ENCODE data around the gene TANGO2. TPM values are rescaled to one million over a fixed set of nuclear protein-coding genes. Genes with fewer than 3 reads are reported as not detected.

The TANGO2 gene
- total and polyA plus RNA-seq, 3 experiments from 2014 or later = 27.3 to 48.6 (median 28.0) TPM

DNA sequence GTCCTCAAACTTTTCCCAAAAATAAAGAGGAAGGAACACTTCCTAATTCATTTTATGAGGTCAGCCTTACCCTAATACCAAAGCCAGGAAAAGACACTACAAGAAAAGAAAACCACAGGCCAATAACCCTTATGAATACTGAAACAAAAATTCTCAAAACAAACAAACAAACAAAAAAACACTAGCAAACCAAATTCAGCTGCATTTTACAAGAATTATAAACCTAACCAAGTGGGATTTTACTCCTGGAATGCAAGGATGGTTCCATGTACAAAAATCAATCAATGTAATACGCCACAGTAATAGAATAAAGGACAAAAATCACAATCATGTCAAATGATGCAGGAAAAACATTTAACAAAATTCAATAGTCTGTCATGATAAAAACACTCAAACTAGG lies 17.6 kb upstream of the TANGO2 start:
- Mint-ChIP-seq H3K4me3 (no peak overlapping the region), H3K4me1 (no peaks in the 10 kb centered on the region), H3K9me3 (peaks cover 3 to 18% (median 15%) of the 10 kb centered on the region in 5 donors), H3K27me3 (peaks cover 0 to 6% of the 10 kb centered on the region in 2 donors), H3K36me3 (peaks cover 0 to 17% (median 0%) of the 10 kb centered on the region in 3 donors), H3K27ac (no peak overlapping the region)
- Histone ChIP-seq H3K4me1 (ENCODE audit: insufficient read depth, low read length) (peaks cover 4% of the 10 kb centered on the region), H3K36me3 (ENCODE audit: insufficient read depth, low read length) (no peaks in the 10 kb centered on the region), H3K27me3 (ENCODE audit: insufficient read depth, low read length, poor library complexity, severe bottlenecking) (no peaks in the 10 kb centered on the region), H3K27ac (ENCODE audit: low read depth, low read length) (no peak overlapping the region), H3K4me3 (ENCODE audit: low read length) (no peak overlapping the region), H3K9me3 (ENCODE audit: low read length) (peaks cover 6% of the 10 kb centered on the region)
- CTCF ChIA-PET = no interaction called here
- POLR2A ChIA-PET = no interaction called here
- DNase-seq = no peak

DNA sequence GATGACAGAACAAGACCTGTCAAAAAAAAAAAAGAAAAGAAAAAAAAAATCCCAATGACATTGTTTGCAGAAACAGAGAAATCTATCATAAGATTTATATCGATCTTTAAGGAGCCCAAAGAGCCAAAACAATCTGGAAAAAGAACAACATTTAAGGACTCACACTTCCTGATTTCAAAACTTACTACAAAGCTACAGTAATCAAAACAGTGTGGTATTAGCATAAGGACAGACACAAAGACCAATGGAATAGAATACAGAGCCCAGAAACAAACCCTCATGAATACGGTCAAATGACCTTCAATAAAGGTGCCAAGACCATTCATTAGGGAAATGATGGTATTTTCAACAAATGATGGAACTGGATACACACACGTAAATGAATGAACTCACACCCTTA lies 16.4 kb upstream of the TANGO2 start:
- H3K27me3 Mint-ChIP-seq = peaks cover 0 to 6% of the 10 kb centered on the region in 2 donors
- POLR2A ChIA-PET = no interaction called here
- CTCF ChIA-PET = no interaction called here
- no peaks in the 10 kb centered on the region for H3K4me1 Mint-ChIP-seq
- Histone ChIP-seq H3K36me3 (ENCODE audit: insufficient read depth, low read length) (no peaks in the 10 kb centered on the region), H3K4me1 (ENCODE audit: insufficient read depth, low read length) (peaks cover 7% of the 10 kb centered on the region), H3K4me3 (ENCODE audit: low read length) (no peak overlapping the region), H3K27ac (ENCODE audit: low read depth, low read length) (no peak overlapping the region), H3K9me3 (ENCODE audit: low read length) (peaks cover 6% of the 10 kb centered on the region), H3K27me3 (ENCODE audit: insufficient read depth, low read length, poor library complexity, severe bottlenecking) (no peaks in the 10 kb centered on the region)
- no peak overlapping the region for H3K4me3 Mint-ChIP-seq
- peaks cover 3 to 18% (median 15%) of the 10 kb centered on the region in 5 donors for H3K9me3 Mint-ChIP-seq
- DNase-seq = no peak
- peaks cover 0 to 17% (median 0%) of the 10 kb centered on the region in 3 donors for H3K36me3 Mint-ChIP-seq
- no peak overlapping the region for H3K27ac Mint-ChIP-seq

DNA sequence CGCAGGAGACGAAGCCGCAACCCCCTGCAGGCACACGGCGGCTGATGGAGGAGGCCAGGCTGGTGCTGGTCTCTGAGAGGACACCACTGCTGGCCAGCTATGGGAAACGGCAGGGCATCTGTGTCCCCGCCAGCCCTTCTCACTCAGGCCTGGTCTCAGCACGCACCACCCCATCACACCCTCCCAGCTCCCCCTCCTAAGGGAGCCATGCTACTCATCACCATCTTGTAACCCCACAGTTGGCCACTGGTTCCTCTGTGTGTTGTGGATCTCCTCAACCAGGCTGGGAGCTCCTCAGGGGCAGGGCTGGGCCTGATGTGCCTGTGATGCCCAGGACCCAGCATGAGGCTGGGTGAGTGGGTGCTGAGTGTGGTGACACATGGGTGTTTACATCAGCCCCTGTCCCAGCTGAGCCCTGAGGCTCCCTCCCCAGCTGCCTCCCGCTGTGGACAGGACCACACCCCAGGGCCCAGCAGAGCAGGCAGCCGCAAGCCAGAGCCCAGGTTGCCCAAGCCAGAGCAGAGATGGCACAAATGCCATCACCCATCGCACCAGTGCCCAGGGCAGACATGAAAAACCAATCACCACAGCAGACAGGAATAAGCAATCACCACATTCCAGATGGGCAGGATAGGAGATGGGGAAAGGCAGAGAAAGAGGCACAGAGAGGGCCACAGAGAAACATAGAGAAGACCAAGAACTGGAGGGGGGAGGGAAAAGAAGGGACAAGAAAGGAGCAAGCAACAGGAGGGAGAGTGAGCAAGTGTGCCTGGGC lies 12.5 kb upstream of the TANGO2 start:
- Histone ChIP-seq H3K9me3 (ENCODE audit: low read length) (peaks cover 6% of the 10 kb centered on the region), H3K27ac (ENCODE audit: low read depth, low read length) (no peak overlapping the region), H3K4me3 (ENCODE audit: low read length) (no peak overlapping the region), H3K36me3 (ENCODE audit: insufficient read depth, low read length) (no peaks in the 10 kb centered on the region), H3K27me3 (ENCODE audit: insufficient read depth, low read length, poor library complexity, severe bottlenecking) (no peaks in the 10 kb centered on the region), H3K4me1 (ENCODE audit: insufficient read depth, low read length) (peaks cover 30% of the 10 kb centered on the region)
- Mint-ChIP-seq H3K4me3 (peak overlapping the region in 1 of 7 donors; percentile 64), H3K27ac (no peak overlapping the region), H3K9me3 (peaks cover 0 to 9% (median 8%) of the 10 kb centered on the region in 5 donors), H3K4me1 (no peaks in the 10 kb centered on the region), H3K36me3 (peaks cover 0 to 13% (median 0%) of the 10 kb centered on the region in 3 donors), H3K27me3 (no peaks in the 10 kb centered on the region)
- peak in 1 of 5 donors; percentile 31 for DNase-seq
- ChIA-PET CTCF (no interaction called here), POLR2A (interaction anchor here (0.5 kb wide), 1 partner anchor 909 kb away, joined by 3 read pairs; no protein-coding TSS in a partner anchor)

DNA sequence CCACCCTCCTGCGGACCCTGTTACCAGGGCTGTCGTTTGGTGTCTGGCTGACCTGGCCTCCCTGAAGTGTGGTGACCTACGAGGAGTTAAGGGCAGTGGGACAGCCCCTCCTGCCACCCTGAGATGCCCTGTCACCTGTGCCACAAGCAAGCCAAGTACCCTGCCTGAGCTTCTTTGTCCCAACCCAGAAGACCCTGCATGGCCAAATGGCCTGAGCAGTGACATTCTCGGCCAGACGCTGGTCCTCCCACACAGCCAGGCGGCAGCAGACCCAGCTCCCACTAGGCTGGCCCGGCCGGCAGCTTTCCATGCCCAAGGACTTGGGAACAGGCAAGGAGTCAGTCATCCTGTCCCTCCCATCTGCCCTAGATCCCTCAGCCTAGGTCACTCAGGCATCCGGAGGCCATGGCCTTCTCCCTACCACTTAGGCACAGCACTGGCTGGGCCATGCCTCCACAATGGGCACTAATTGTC lies 11.9 kb upstream of the TANGO2 start:
- CTCF ChIA-PET = no interaction called here
- Mint-ChIP-seq H3K27ac (no peak overlapping the region), H3K4me3 (peak overlapping the region in 1 of 7 donors; percentile 64), H3K4me1 (no peaks in the 10 kb centered on the region), H3K9me3 (peaks cover 0 to 5% (median 2%) of the 10 kb centered on the region in 5 donors), H3K36me3 (peaks cover 0 to 6% (median 0%) of the 10 kb centered on the region in 3 donors), H3K27me3 (no peaks in the 10 kb centered on the region)
- POLR2A ChIA-PET = no interaction called here
- H3K4me3 ChIP-seq (ENCODE audit: low read length) = no peak overlapping the region
- H3K27ac ChIP-seq (ENCODE audit: low read depth, low read length) = no peak overlapping the region
- peaks cover 6% of the 10 kb centered on the region for H3K9me3 ChIP-seq (ENCODE audit: low read length)
- H3K4me1 ChIP-seq (ENCODE audit: insufficient read depth, low read length) = peaks cover 31% of the 10 kb centered on the region
- H3K27me3 ChIP-seq (ENCODE audit: insufficient read depth, low read length, poor library complexity, severe bottlenecking) = no peaks in the 10 kb centered on the region
- no peaks in the 10 kb centered on the region for H3K36me3 ChIP-seq (ENCODE audit: insufficient read depth, low read length)
- DNase-seq = peak in 1 of 5 donors; percentile 11

DNA sequence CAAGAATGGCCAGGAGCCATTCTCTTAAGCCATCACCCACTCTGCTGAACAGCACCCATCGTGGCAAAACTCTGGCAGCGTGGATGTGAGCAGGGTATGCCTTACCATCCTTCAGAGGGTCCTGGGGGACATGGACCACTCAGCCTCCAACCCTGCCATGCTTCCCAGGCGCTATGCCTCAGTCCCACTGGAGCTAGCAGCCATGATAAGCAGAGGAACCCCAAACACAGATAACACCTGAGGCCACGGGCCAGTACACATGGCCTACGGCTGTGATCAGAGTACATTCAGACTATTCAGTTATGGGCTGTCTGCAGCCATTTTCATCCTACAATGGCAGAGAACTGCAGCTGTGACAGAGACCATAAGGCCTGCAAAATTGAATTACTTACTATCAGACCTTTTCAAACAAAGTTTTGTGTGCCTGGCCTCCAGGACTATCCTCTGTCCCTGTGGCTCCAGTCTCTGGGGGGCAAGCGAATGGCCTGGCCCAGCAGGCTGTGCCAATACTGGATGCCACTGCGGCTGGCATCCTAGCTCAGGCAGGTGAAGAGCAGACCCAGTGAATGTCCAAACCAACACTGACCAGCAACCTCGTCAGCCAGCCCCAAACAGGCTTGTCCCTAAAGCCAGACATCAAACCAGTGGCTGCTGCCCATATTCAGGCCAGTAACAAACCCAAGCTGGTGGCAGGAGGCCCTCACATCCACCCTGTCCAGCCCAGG lies 11.2 kb upstream of the TANGO2 start:
- Histone ChIP-seq H3K9me3 (ENCODE audit: low read length) (no peaks in the 10 kb centered on the region), H3K27ac (ENCODE audit: low read depth, low read length) (no peak overlapping the region), H3K4me1 (ENCODE audit: insufficient read depth, low read length) (peaks cover 31% of the 10 kb centered on the region), H3K36me3 (ENCODE audit: insufficient read depth, low read length) (no peaks in the 10 kb centered on the region), H3K27me3 (ENCODE audit: insufficient read depth, low read length, poor library complexity, severe bottlenecking) (no peaks in the 10 kb centered on the region), H3K4me3 (ENCODE audit: low read length) (no peak overlapping the region)
- Mint-ChIP-seq H3K4me1 (no peaks in the 10 kb centered on the region), H3K27ac (no peak overlapping the region), H3K27me3 (no peaks in the 10 kb centered on the region), H3K36me3 (no peaks in the 10 kb centered on the region), H3K4me3 (peak overlapping the region in 1 of 7 donors; percentile 9), H3K9me3 (no peaks in the 10 kb centered on the region)
- DNase-seq = peak in 1 of 5 donors; percentile 42
- CTCF ChIA-PET = no interaction called here
- POLR2A ChIA-PET = no interaction called here

DNA sequence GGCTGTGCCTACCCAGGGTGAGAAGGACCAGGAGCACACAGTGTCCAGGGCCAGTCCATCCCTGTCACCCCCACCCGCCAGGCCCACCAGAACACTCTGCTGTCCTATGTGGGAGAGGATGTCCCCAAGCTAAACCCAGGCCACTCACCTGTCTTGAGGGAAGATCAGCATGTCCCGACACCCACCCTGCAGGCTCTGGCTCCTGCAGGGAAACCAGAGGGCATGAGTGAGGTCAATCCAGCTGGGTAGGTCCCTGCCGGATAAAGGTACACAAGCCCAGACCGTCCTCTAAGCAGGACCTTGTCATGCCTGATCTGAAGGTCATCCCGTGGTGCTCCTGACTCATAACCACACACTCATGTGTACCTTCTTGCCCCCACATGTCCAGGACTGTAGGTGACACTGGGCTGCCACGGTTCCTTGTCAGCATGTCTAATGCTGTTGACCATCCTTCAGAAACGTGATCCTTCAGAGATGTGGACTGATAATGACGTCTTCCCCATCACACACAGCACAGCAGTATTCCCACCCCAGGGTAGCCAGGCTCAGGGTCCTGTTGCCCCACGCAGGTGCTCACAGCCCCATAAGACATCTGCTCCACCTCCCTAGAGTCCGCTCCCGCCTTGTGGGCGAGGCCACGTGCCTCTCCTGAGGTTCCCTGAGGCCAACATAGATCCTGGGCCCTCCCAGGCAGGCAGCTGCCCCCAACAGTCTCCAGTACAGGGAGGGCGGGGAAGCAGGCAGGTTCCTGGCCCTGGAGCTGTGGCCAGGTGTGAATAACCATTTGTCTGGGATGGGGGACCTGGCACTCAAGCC lies 10.4 kb upstream of the TANGO2 start:
- Mint-ChIP-seq H3K4me3 (no peak overlapping the region), H3K36me3 (no peaks in the 10 kb centered on the region), H3K9me3 (no peaks in the 10 kb centered on the region), H3K4me1 (peaks cover 0 to 3% (median 3%) of the 10 kb centered on the region in 3 donors), H3K27me3 (no peaks in the 10 kb centered on the region), H3K27ac (no peak overlapping the region)
- peak in 1 of 5 donors; percentile 33 for DNase-seq
- Histone ChIP-seq H3K4me1 (ENCODE audit: insufficient read depth, low read length) (peaks cover 31% of the 10 kb centered on the region), H3K9me3 (ENCODE audit: low read length) (no peaks in the 10 kb centered on the region), H3K4me3 (ENCODE audit: low read length) (no peak overlapping the region), H3K27ac (ENCODE audit: low read depth, low read length) (peak overlapping the region; percentile 17), H3K27me3 (ENCODE audit: insufficient read depth, low read length, poor library complexity, severe bottlenecking) (no peaks in the 10 kb centered on the region), H3K36me3 (ENCODE audit: insufficient read depth, low read length) (no peaks in the 10 kb centered on the region)
- POLR2A ChIA-PET = no interaction called here
- CTCF ChIA-PET = interaction anchor here (0.9 kb wide), 1 partner anchor 9 kb away, joined by 3 read pairs; no protein-coding TSS in a partner anchor

DNA sequence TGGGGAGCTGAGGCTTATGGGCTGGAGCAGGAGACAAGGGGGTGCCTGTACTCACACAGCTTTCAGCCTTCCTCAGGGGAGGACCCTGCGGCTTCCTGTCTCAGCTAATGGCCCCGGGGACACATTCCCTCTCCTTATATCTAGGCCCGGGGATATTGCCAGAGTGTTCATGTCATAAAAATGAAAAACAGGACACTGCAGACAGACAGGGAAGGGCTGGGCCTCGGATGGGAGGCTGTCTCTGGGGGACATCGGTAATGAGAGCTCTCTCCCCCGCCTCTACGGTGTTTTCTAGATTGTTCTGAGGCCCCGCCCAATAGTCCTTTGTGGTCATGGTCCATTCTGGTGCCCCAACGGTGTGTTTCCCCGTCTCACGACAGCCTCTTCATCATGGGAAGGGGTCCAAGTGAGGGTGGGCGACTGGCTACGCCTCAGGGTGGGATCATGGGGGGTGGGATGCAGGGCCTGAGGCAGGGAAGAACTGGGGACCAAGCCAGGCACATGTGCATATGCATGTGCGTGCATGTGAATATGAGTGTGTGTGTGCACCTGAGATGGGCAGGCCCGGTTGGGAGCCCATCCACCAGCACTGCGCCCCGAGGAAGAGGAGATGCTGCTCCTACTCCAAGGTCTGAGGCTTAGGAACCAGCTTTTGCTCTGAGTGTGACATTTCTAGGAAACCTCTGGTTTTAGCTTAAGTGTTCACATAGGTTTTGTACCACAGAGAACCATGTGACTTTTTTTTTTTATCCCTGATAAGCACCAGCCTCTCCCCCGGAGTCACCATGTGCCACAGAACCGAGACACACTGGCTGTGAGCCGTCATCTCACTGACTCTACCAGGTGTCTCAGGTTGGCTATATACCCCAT lies 9.6 kb upstream of the TANGO2 start:
- POLR2A ChIA-PET = no interaction called here
- no peaks in the 10 kb centered on the region for H3K36me3 Mint-ChIP-seq

More for the DNA sequence above, 9.6 kb upstream of the TANGO2 start:
- Histone ChIP-seq H3K27me3 (ENCODE audit: insufficient read depth, low read length, poor library complexity, severe bottlenecking) (no peaks in the 10 kb centered on the region), H3K36me3 (ENCODE audit: insufficient read depth, low read length) (no peaks in the 10 kb centered on the region), H3K27ac (ENCODE audit: low read depth, low read length) (peak overlapping the region; percentile 17), H3K4me3 (ENCODE audit: low read length) (no peak overlapping the region), H3K9me3 (ENCODE audit: low read length) (no peaks in the 10 kb centered on the region), H3K4me1 (ENCODE audit: insufficient read depth, low read length) (peaks cover 31% of the 10 kb centered on the region)
- peaks cover 0 to 5% (median 3%) of the 10 kb centered on the region in 3 donors for H3K4me1 Mint-ChIP-seq
- no peak overlapping the region for H3K27ac Mint-ChIP-seq
- no peaks in the 10 kb centered on the region for H3K27me3 Mint-ChIP-seq
- CTCF ChIA-PET = interaction anchor here (0.9 kb wide), 1 partner anchor 10 kb away, joined by 3 read pairs; no protein-coding TSS in a partner anchor
- peak in 1 of 5 donors; percentile 42 for DNase-seq
- H3K4me3 Mint-ChIP-seq = no peak overlapping the region
- H3K9me3 Mint-ChIP-seq = no peaks in the 10 kb centered on the region

Measured in CD8-positive, alpha-beta memory T cell (primary cell).